Measurements from ENCODE around the gene FEZF1.

DNA sequence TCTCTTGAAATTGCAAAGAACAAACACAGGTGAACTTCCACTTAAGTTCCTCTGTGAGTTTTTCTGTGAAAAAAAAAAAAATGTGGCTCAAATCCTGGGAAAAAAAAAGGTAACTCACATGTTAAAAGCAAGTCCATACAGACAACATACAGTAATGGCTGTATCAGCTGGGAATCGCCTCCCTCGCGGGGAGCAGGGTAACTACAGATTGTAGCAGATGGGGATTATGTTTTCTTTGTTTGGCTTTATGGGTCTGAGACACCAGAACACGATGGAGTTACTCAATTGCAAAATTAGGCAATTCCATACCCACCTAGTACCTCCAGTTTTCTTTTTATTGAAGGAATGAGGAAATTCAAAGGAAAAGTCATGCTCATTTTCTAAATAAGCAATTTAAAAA is 42.3 kb downstream of the FEZF1 start:
- TF ChIP-seq, protein P1, sequence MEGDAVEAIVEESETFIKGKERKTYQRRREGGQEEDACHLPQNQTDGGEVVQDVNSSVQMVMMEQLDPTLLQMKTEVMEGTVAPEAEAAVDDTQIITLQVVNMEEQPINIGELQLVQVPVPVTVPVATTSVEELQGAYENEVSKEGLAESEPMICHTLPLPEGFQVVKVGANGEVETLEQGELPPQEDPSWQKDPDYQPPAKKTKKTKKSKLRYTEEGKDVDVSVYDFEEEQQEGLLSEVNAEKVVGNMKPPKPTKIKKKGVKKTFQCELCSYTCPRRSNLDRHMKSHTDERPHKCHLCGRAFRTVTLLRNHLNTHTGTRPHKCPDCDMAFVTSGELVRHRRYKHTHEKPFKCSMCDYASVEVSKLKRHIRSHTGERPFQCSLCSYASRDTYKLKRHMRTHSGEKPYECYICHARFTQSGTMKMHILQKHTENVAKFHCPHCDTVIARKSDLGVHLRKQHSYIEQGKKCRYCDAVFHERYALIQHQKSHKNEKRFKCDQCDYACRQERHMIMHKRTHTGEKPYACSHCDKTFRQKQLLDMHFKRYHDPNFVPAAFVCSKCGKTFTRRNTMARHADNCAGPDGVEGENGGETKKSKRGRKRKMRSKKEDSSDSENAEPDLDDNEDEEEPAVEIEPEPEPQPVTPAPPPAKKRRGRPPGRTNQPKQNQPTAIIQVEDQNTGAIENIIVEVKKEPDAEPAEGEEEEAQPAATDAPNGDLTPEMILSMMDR (IDR thresholded peaks at IDR 0.05), result no peak
- no peak for TF ChIP-seq POLR2A (IDR thresholded peaks at IDR 0.05)

All from right lobe of liver (tissue), 4 donors.